HepG2 (cell line): ENCODE results near the gene HHEX. TPM values are rescaled to one million over a fixed set of nuclear protein-coding genes. Genes with fewer than 3 reads are reported as not detected.
A peak's percentile ranks its signal among the peaks of the same experiment; 100 is the strongest.

Source experiments
- ARID5B ChIP-seq: IDR thresholded peaks from 2 replicates; pipeline ENCODE4 v1.4.0; 2020; ENCODE audit warnings: mild to moderate bottlenecking, missing genetic modification reagents
- CEBPB ChIP-seq: IDR thresholded peaks from 2 replicates; pipeline ENCODE4 v1.6.1; 2011; ENCODE audit warnings: low read depth, low read length, improper control_type of control experiment, borderline replicate concordance
- CEBPG ChIP-seq: IDR thresholded peaks from 2 replicates; pipeline ENCODE4 v1.6.1; 2016
- DMAP1 ChIP-seq: IDR thresholded peaks from 2 replicates; pipeline ENCODE4 v1.6.1; 2016
- GABPB1 ChIP-seq: IDR thresholded peaks from 2 replicates; pipeline ENCODE4 v1.6.1; 2016; ENCODE audit warnings: mild to moderate bottlenecking, missing genetic modification reagents, moderate library complexity, missing compliant biosample characterization
- GATAD2A ChIP-seq: IDR thresholded peaks from 2 replicates; pipeline ENCODE4 v1.6.1; 2016
- ISL2 ChIP-seq: sonication (generic); formaldehyde crosslinking; IDR thresholded peaks from 2 replicates; pipeline ENCODE4 v1.5.0; 2020; ENCODE audit warnings: missing genetic modification reagents
- MIXL1 ChIP-seq: IDR thresholded peaks from 2 replicates; pipeline ENCODE4 v1.6.1; 2016
- NR2F6 ChIP-seq, 2 experiments: IDR thresholded peaks; 2 replicates each; pipeline ENCODE4 v1.6.1; 2016; ENCODE audit warnings: antibody characterized with exemption in 1 of 2, mild to moderate bottlenecking in 1 of 2
- PITX1 ChIP-seq: sonication (generic); formaldehyde crosslinking; IDR thresholded peaks from 2 replicates; pipeline ENCODE4 v1.5.1; 2020; ENCODE audit warnings: mild to moderate bottlenecking, missing genetic modification reagents
- RARA ChIP-seq: IDR thresholded peaks from 2 replicates; pipeline ENCODE4 v1.6.1; 2016; ENCODE audit warnings: missing genetic modification reagents, missing compliant biosample characterization
- SALL1 ChIP-seq: sonication (generic); formaldehyde crosslinking; IDR thresholded peaks from 2 replicates; pipeline ENCODE4 v1.8.0; 2022; ENCODE audit warnings: mild to moderate bottlenecking, missing genetic modification reagents
- SOX5 ChIP-seq: IDR thresholded peaks from 2 replicates; pipeline ENCODE4 v1.6.1; 2016; ENCODE audit warnings: borderline replicate concordance
- TGIF2 ChIP-seq: IDR thresholded peaks from 2 replicates; pipeline ENCODE4 v1.6.1; 2016; ENCODE audit warnings: control low read depth, missing compliant biosample characterization
- ZBTB46 ChIP-seq: sonication (generic); formaldehyde crosslinking; IDR thresholded peaks from 2 replicates; pipeline ENCODE4 v1.4.0; 2020; ENCODE audit warnings: mild to moderate bottlenecking, missing genetic modification reagents, borderline replicate concordance
- ZMYM4 ChIP-seq: sonication (generic); formaldehyde crosslinking; IDR thresholded peaks from 2 replicates; pipeline ENCODE4 v1.8.1; 2023; ENCODE audit warnings: mild to moderate bottlenecking, missing genetic modification reagents
- ZNF331 ChIP-seq: sonication (generic); formaldehyde crosslinking; IDR thresholded peaks from 2 replicates; pipeline ENCODE4 v1.4.0; 2020; ENCODE audit warnings: missing genetic modification reagents
- ZNF567 ChIP-seq: sonication (generic); formaldehyde crosslinking; IDR thresholded peaks from 2 replicates; pipeline ENCODE4 v1.8.1; 2023; ENCODE audit warnings: mild to moderate bottlenecking, missing genetic modification reagents, borderline replicate concordance
- ZNF770 ChIP-seq: sonication (generic); formaldehyde crosslinking; IDR thresholded peaks from 2 replicates; pipeline ENCODE4 v1.5.0; 2020; ENCODE audit warnings: mild to moderate bottlenecking, missing genetic modification reagents
- ZSCAN22 ChIP-seq: sonication (generic); formaldehyde crosslinking; IDR thresholded peaks from 2 replicates; pipeline ENCODE4 v1.4.0; 2020; ENCODE audit warnings: mild to moderate bottlenecking, missing genetic modification reagents
- ZSCAN29 ChIP-seq: sonication (generic); formaldehyde crosslinking; conservative IDR thresholded peaks from 2 replicates; pipeline ENCODE4 v1.4.0; 2020; ENCODE audit warnings: mild to moderate bottlenecking, missing genetic modification reagents
- polyA plus RNA-seq, 8 experiments: library from polyadenylated mRNA; depleted of rRNA in 3 of 8; stranded (reverse) in 7 of 8; unstranded in 1 of 8; fragments of >200 nt; fragmentation: Illumina TruSeq in 4 of 8; extraction: Trizol in 4 of 8; gene quantifications; 2 replicates each; pipeline versions ENCODE4 v1.2.1 to v1.2.3, GENCODE V29; 2011 to 2016; ENCODE audit warnings: low read depth in 4 of 8, missing spikeins in 1 of 8, mixed read lengths in 1 of 8; ENCODE audit not compliant: insufficient read depth in 1 of 8
- total RNA-seq, 5 experiments: library from RNA; depleted of rRNA; stranded (reverse); fragments of >200 nt; fragmentation: Illumina TruSeq; extraction: Trizol; gene quantifications; 2 replicates each; pipeline ENCODE4 v1.2.3, GENCODE V29; 2016; ENCODE audit warnings: low read depth in 1 of 5

The HHEX gene
- total and polyA plus RNA-seq, 2 of the 13 experiments (the other 11 are each of a cell fraction or from before 2014, with no cell fraction given): 44.5 to 48.7 TPM

- TF ChIP-seq ARID5B (CRISPR knock-in tag) (peak; percentile 48; the same call in 1 of the 2 replicates), TGIF2 (no peak), DMAP1 (CRISPR knock-in tag) (no peak), CEBPB (no peak), PITX1 (CRISPR knock-in tag) (peak; percentile 81), ZBTB46 (no peak), ZMYM4 (CRISPR knock-in tag) (0 out of 2 replicates have a peak, but pooled peaks have one; percentile 12), RARA (CRISPR knock-in tag) (peak; percentile 79), GABPB1 (CRISPR knock-in tag) (no peak), SALL1 (peak; percentile 63), GATAD2A (CRISPR knock-in tag) (peak; percentile 59), NR2F6 (IDR thresholded peaks at IDR 0.05) (peak; percentile 79), NR2F6 (CRISPR knock-in tag; IDR thresholded peaks at IDR 0.05) (peak; percentile 58; the same call in 1 of the 2 replicates), SOX5 (peak; percentile 59; the same call in 1 of the 2 replicates), ZSCAN22 (CRISPR knock-in tag) (no peak), ZNF770 (0 out of 2 replicates have a peak, but pooled peaks have one; percentile 27), ZSCAN29 (CRISPR knock-in tag) (no peak), ZNF567 (CRISPR knock-in tag) (no peak), ZNF331 (CRISPR knock-in tag) (no peak), ISL2 (CRISPR knock-in tag) (peak; percentile 27; the same call in 1 of the 2 replicates), CEBPG (CRISPR knock-in tag) (no peak), MIXL1 (CRISPR knock-in tag) (0 out of 2 replicates have a peak, but pooled peaks have one; percentile 36)
Observed at GRCh38 chr10:92712016-92712889, 22.5 kb downstream of the HHEX start (continued).
